ENCODE results near the gene RHOBTB3.

Gene RHOBTB3

GRCh38 chr5:95801532-95801931, 70.4 kb downstream of the RHOBTB3 start:
- no peak for DNase-seq (ENCODE audit: low read depth)
- TF ChIP-seq CTCF (IDR thresholded peaks at IDR 0.05; ENCODE audit: low read length, missing control alignments): no peak

GRCh38 chr5:95801961-95802360, 70.8 kb downstream of the RHOBTB3 start:
- no peak overlapping the region for H3K4me3 ChIP-seq (replicated peaks; ENCODE audit: low read depth, low read length)
- no peak for TF ChIP-seq CTCF (IDR thresholded peaks at IDR 0.05; ENCODE audit: low read length, missing control alignments)
- DNase-seq (ENCODE audit: low read depth): no peak

More at GRCh38 chr5:95801532-95801931, 70.4 kb downstream of the RHOBTB3 start:
- no peak overlapping the region for H3K4me3 ChIP-seq (replicated peaks; ENCODE audit: low read depth, low read length)

- H3K4me3 ChIP-seq (replicated peaks; ENCODE audit: low read depth, low read length): no peak overlapping the region
- TF ChIP-seq CTCF (IDR thresholded peaks at IDR 0.05; ENCODE audit: low read length, missing control alignments): no peak
- no peak for DNase-seq (ENCODE audit: low read depth)
Measured at GRCh38 chr5:95803271-95804148, 72.4 kb downstream of the RHOBTB3 start.

- TF ChIP-seq CTCF (IDR thresholded peaks at IDR 0.05; ENCODE audit: low read length, missing control alignments): no peak
- no peak overlapping the region for H3K4me3 ChIP-seq (replicated peaks; ENCODE audit: low read depth, low read length)
- DNase-seq (ENCODE audit: low read depth): no peak
Measured at GRCh38 chr5:95804736-95805539, 73.8 kb downstream of the RHOBTB3 start.

- no peak for DNase-seq (ENCODE audit: low read depth)
- no peak for TF ChIP-seq CTCF (IDR thresholded peaks at IDR 0.05; ENCODE audit: low read length, missing control alignments)
- H3K4me3 ChIP-seq (replicated peaks; ENCODE audit: low read depth, low read length): no peak overlapping the region
Measured at GRCh38 chr5:95806687-95807086, 75.6 kb downstream of the RHOBTB3 start.

- DNase-seq (ENCODE audit: low read depth): no peak
- no peak overlapping the region for H3K4me3 ChIP-seq (replicated peaks; ENCODE audit: low read depth, low read length)
Measured at GRCh38 chr5:95808013-95808685, 77.0 kb downstream of the RHOBTB3 start.

More at GRCh38 chr5:95808013-95808685, 77.0 kb downstream of the RHOBTB3 start:
- no peak for TF ChIP-seq CTCF (IDR thresholded peaks at IDR 0.05; ENCODE audit: low read length, missing control alignments)
